Rectal smooth muscle tissue (tissue), 1 donor: ENCODE data around the gene CAMTA1.
A peak's percentile ranks its signal among the peaks of the same experiment; 100 is the strongest.

ENCODE experiments used
- H3K27ac ChIP-seq: one replicate; pipeline ENCODE4 v1.7.0; 2013; ENCODE audit warnings: low read depth, low read length, inconsistent platforms
- H3K27me3 ChIP-seq: one replicate; pipeline ENCODE4 v1.7.0; 2013; ENCODE audit warnings: low read length; ENCODE audit not compliant: control insufficient read depth, insufficient read depth
- H3K36me3 ChIP-seq: one replicate; pipeline ENCODE4 v1.7.0; 2013; ENCODE audit warnings: low read length; ENCODE audit not compliant: control insufficient read depth, insufficient read depth
- H3K4me1 ChIP-seq: one replicate; pipeline ENCODE4 v1.7.0; 2013; ENCODE audit warnings: low read length; ENCODE audit not compliant: control insufficient read depth, insufficient read depth
- H3K4me3 ChIP-seq: one replicate; pipeline ENCODE4 v1.7.0; 2013; ENCODE audit warnings: low read length
- H3K9ac ChIP-seq: one replicate; pipeline ENCODE4 v1.7.0; 2013; ENCODE audit warnings: low read length

The CAMTA1 gene

DNA sequence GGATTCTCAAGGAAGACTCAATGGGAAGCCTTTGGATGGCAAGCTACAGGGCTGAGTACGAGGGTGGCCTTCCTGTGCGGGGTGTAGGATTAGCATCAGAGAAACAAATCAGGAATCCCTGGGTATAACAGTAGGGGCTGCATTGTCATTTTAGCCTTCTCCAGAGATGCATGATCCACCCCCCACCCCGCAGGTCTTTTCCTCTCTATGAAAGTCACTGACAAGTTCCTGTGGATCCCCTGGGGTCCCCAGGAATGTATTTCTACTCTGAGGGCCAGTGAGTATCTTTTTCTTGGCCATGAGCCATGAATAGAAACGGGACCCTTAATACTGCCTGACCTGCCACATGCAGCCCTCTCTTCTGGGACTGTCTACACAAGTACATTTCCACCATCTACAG is 512.9 kb downstream of the CAMTA1 start:
- H3K9ac ChIP-seq, result no peak overlapping the region
- H3K4me1 ChIP-seq, result peaks cover 20% of the 10 kb centered on the region
- no peak overlapping the region for H3K4me3 ChIP-seq
- no peaks in the 10 kb centered on the region for H3K27me3 ChIP-seq
- no peaks in the 10 kb centered on the region for H3K36me3 ChIP-seq
- no peak overlapping the region for H3K27ac ChIP-seq

DNA sequence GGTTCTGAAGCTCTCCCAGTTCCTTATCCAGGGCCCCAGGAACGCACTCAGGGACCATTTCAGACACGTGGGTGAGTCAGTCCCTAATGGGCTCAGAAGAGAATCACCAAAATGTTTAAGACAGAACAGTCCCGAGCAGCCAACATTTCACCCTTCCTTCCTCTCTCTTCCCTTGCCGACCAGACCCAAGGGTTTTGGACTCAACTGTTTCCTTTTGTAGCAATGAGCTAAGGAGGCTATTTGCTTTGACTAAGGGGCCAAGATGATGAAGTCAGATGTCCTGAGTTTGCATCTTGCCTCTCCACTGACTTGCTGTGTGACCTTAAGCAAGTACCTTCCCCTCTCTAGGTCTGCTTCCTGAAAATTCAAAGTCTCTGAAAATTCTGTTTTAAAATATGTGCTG is 513.5 kb downstream of the CAMTA1 start:
- Histone ChIP-seq H3K27me3 (no peaks in the 10 kb centered on the region), H3K4me3 (no peak overlapping the region), H3K36me3 (no peaks in the 10 kb centered on the region), H3K27ac (peak overlapping the region; percentile 77), H3K4me1 (peaks cover 20% of the 10 kb centered on the region), H3K9ac (no peak overlapping the region)

DNA sequence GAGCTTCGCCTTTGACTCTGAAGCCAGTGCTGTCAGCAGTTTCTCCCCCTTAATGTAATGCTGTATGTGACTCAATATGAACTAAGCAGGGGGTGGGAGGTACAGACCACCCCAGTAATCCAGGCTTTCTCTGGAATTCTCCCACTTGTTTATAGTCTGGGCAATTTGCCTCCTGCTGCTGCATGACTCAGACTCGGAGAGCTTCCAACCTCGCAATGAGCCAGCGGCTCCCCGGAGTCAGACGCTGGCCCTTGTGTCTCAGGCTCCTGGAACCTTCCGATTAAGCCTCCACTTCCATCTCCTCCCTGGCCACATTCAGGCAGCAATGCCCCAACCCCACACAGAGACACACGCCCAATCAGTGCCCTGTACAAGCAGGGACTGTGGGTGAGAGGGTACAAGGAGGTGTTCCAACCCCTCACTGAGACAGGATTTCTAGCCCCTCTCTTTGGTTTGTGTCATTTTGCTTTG is 514.1 kb downstream of the CAMTA1 start:
- no peak overlapping the region for H3K9ac ChIP-seq
- H3K4me3 ChIP-seq, result no peak overlapping the region
- H3K4me1 ChIP-seq, result peaks cover 20% of the 10 kb centered on the region
- H3K27ac ChIP-seq, result peak overlapping the region; percentile 77
- H3K36me3 ChIP-seq, result no peaks in the 10 kb centered on the region
- H3K27me3 ChIP-seq, result no peaks in the 10 kb centered on the region

DNA sequence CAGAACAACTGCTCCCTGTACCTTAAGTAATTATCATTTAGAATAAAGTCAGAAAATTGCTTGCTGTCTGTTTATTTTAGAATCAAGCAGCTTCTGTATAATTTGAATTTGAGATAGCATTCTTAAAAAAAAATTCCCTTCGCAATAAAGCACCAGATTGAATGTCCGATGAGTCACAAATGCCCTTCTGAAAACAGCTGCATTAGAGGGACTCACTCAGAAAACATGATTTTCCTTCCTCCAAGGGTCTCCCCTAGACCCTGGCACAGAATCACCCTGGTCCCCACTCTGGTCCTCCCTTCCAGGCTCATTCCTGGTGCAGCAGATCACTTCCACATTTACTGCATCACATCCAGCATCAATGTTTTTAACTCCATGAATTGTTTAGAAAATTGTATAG is 514.7 kb downstream of the CAMTA1 start:
- H3K27ac ChIP-seq, result peak overlapping the region; percentile 77
- peaks cover 20% of the 10 kb centered on the region for H3K4me1 ChIP-seq
- H3K36me3 ChIP-seq, result no peaks in the 10 kb centered on the region
- no peak overlapping the region for H3K9ac ChIP-seq
- no peak overlapping the region for H3K4me3 ChIP-seq
- no peaks in the 10 kb centered on the region for H3K27me3 ChIP-seq

DNA sequence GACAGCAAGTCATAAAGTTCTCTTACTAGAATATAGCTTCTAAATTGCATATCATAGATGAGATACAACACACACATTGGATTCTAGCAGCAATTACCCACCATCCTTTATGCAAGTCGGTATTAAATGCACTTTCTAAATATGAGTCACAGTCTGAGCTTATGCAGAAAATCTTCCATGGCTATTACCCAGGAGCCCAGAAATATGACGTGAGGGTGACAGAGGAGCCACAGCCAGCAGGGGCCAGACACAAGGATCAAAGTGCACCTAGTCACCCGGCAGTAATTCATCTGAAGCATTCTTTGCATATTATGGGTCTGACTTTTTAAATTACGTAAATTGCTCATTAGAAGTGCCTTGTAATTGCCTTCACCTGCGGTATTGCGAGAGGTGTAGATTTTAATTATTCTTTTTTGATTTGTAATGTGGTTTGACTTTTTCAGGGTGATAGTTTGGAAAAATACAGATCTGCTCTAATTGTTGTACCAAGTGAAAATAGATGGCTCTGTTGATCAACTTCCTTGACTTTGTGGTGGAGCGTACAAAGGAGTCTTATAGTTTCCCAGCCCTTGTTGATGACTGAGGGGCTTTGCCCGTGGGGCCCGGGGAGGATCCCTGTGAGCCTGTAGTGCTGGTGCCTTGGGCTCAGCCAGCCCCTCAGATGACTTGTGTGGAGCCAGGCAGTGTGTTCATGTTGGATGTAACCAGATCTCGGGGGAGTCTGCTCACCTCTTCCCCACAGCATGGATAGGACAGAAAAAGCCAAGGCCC is 515.8 kb downstream of the CAMTA1 start:
- Histone ChIP-seq H3K4me3 (no peak overlapping the region), H3K9ac (no peak overlapping the region), H3K36me3 (no peaks in the 10 kb centered on the region), H3K4me1 (peaks cover 20% of the 10 kb centered on the region), H3K27ac (no peak overlapping the region), H3K27me3 (no peaks in the 10 kb centered on the region)

DNA sequence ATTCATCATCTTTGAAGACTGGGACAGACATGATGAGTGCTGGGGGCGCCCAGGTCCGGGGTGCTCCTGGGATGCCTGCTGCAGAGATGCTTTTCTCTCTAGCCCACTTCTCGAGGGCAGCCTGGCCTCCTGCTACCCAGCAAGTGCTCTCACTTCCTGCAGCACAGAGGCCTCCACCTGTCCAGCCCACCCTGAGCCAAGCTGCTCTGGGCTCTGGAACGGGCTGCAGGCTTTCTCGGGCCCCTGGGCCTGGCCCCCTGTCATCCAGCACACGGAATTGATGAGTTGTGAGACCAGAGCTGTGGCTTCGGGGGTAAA is 516.4 kb downstream of the CAMTA1 start:
- H3K4me3 ChIP-seq, result no peak overlapping the region
- H3K9ac ChIP-seq, result no peak overlapping the region
- no peaks in the 10 kb centered on the region for H3K27me3 ChIP-seq
- peaks cover 20% of the 10 kb centered on the region for H3K4me1 ChIP-seq
- H3K36me3 ChIP-seq, result no peaks in the 10 kb centered on the region
- H3K27ac ChIP-seq, result no peak overlapping the region

DNA sequence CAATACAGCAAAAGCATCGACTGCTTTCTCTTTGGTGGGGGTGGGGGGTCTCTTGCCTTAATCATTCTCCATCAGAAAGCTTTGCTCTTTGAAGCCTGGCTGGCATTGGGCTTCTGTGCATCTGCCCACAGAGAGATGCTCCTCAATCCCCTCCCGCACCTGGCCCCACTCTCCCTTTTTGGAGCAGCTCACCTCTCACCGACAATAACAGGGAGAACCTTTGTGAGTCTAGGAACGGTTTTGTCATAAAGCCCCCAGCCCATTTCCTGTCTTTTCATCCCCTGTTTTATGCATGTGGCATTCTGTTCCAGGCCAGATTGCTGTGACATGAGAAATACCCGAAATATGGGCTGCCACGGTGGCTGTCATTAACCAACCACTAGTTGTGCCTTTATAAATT is 516.9 kb downstream of the CAMTA1 start:
- no peaks in the 10 kb centered on the region for H3K27me3 ChIP-seq
- peaks cover 20% of the 10 kb centered on the region for H3K4me1 ChIP-seq
- H3K27ac ChIP-seq, result no peak overlapping the region
- no peak overlapping the region for H3K9ac ChIP-seq
- no peaks in the 10 kb centered on the region for H3K36me3 ChIP-seq
- H3K4me3 ChIP-seq, result no peak overlapping the region

DNA sequence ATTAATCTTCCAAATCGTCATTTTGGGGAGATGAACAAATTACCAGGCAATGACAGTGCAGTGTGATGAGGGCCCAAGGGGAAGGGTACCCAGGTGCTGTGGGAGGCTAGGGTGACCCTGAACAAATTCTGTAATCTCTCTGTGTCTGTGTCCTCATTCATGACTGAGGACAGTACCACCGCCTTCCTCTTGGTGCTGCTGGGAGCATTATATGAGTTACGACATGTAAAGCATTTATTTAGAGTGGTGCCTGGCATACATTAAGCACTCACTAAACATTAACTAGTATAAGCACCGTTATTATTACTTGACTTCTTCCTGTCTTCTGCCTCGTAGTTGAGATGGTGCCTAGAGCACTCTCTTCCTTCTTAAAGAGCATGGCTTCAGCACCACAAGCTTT is 517.6 kb downstream of the CAMTA1 start:
- Histone ChIP-seq H3K27ac (no peak overlapping the region), H3K27me3 (no peaks in the 10 kb centered on the region), H3K4me1 (peaks cover 20% of the 10 kb centered on the region), H3K4me3 (no peak overlapping the region), H3K9ac (no peak overlapping the region), H3K36me3 (no peaks in the 10 kb centered on the region)

DNA sequence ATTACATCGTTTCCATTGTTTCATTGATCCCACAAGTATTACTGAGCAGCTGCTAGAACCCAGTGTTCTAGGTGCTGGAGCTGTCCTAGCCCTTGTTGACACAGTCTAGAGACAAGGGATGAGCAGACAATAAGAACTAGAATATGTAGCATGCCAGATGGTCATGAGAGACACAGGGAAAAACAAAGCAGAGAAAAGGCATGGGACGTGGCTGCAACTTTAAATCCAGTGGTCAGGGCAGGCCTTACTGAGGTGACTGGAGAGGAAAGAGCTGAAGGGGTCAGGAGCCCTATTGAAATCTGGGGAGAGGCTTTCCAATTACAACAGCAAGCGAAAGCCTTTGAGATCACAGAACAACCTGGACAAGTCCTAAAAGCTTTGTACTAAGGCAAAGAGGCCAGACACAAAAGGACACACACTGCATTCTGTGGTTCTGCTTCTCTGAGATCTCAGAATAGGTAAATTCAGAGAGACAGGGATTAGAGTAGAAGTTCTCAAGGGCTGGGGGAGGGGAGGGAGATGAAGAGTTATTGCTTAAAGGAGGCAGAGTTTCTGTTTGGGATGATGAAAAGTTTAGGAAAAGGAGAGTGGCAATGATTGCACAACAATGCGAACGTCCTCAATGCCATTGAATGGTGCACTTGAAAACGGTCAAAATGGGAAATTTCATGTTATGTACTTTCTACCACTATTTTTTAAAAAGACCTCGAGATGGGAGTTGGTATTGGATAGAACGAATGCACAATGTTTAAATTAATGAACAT is 518.5 kb downstream of the CAMTA1 start:
- peaks cover 20% of the 10 kb centered on the region for H3K4me1 ChIP-seq
- H3K27me3 ChIP-seq, result no peaks in the 10 kb centered on the region
- H3K27ac ChIP-seq, result no peak overlapping the region
- no peaks in the 10 kb centered on the region for H3K36me3 ChIP-seq
- H3K9ac ChIP-seq, result no peak overlapping the region
- no peak overlapping the region for H3K4me3 ChIP-seq

DNA sequence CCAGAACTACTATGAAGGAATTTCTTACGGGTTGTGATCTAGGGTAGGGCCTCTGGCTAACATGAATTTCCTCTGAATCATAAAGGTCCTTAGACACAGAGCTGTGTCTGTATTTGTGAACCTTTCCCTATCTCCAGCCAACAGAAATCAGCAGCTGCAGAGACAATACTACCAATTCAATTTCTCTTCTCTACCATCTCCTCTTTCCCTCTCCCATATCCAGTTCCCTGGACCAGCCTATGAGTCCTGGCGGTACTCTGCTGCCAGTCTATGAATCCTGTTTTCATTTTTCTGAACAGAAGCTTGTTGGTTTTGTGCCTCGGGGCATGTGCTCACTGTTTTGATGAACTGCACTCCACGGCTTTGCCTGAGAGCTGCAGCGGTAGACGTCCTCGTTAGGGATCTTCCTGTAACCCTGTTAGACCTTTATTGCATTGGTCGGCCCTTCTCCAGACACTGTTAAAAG is 527.9 kb downstream of the CAMTA1 start:
- H3K9ac ChIP-seq, result no peak overlapping the region
- H3K27me3 ChIP-seq, result no peaks in the 10 kb centered on the region
- no peak overlapping the region for H3K4me3 ChIP-seq
- no peaks in the 10 kb centered on the region for H3K36me3 ChIP-seq
- no peak overlapping the region for H3K27ac ChIP-seq
- H3K4me1 ChIP-seq, result no peaks in the 10 kb centered on the region

DNA sequence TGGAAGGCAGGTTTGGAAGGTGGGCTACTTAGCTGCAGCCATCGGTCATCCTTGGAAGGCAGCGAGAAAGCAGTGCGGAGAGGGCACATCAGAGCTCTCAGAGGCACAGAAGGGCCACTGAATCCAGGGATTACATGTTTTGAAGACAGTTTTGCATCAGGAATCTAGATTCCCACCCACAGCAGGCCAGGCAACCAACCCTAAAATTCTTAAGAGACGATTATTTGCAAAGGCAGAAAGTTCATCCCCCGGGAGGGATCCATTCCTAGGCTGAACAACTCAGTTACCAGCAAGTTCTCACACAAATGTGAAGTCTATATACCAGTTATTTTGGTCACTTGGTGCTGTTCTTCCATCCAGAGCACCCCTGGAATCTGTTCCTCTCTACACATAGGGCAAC is 528.6 kb downstream of the CAMTA1 start:
- H3K9ac ChIP-seq, result no peak overlapping the region
- no peaks in the 10 kb centered on the region for H3K36me3 ChIP-seq

DNA sequence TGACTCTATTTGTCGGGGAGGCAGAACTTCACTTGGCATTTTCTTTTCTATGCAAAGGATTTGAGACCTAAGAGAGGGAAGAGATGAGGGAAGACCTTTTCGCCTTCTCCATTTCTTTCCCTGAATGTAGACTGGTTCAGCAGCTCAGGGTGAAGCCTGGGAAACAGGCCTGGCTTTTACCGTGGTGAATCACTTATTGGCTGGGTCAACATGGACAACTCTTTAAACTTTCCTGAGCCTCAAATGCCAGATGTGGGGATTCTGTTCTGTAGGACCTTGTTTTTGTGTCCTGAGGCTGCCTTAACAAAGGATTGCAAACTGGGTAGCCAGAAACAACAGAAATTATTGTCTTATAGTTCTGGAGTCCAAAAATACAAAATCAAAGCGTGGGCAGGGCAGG is 530.1 kb downstream of the CAMTA1 start:
- Histone ChIP-seq H3K9ac (no peak overlapping the region), H3K27me3 (no peaks in the 10 kb centered on the region), H3K4me3 (no peak overlapping the region), H3K27ac (no peak overlapping the region), H3K4me1 (no peaks in the 10 kb centered on the region), H3K36me3 (no peaks in the 10 kb centered on the region)

More for the DNA sequence above, 528.6 kb downstream of the CAMTA1 start:
- H3K4me3 ChIP-seq, result no peak overlapping the region
- H3K27ac ChIP-seq, result no peak overlapping the region
- H3K27me3 ChIP-seq, result no peaks in the 10 kb centered on the region
- H3K4me1 ChIP-seq, result no peaks in the 10 kb centered on the region

DNA sequence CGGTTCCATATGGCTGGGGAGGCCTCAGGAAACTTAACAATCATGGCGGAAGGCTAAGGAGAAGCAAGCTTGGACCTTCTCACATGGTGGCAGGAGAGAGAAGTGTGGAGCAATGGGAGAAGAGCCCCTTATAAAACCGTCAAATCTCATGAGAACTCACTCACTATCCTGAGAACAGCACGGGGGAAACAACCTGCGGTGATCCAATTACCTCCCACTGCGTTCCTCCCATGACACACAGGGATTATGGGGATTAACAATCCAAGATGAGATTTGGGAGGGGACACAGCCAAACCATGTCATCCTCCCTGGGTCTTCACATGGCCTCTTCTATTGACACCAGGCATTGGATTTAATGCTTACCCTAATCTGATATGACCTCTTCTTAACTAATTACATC is 530.7 kb downstream of the CAMTA1 start:
- no peak overlapping the region for H3K4me3 ChIP-seq
- H3K4me1 ChIP-seq, result no peaks in the 10 kb centered on the region
- no peaks in the 10 kb centered on the region for H3K36me3 ChIP-seq
- no peak overlapping the region for H3K27ac ChIP-seq
- no peak overlapping the region for H3K9ac ChIP-seq
- H3K27me3 ChIP-seq, result no peaks in the 10 kb centered on the region
